Thyroid gland (tissue), 4 donors: ENCODE data around the gene MDFI. TPM values are rescaled to one million over a fixed set of nuclear protein-coding genes. Genes with fewer than 3 reads are reported as not detected.

ENCODE experiments used
- DNase-seq, 2 donors: peaks; one replicate each; pipeline ENCODE4 v3.0.0-alpha.2; 2019
- H3K27ac ChIP-seq, 3 donors: fragments of 200-600 bp; sonication (generic); 1 replicate in 2 of 3; 2 replicates in 1 of 3; pipeline ENCODE4 v1.5.1; 2016 to 2019; ENCODE audit warnings: mild to moderate bottlenecking in 1 of 3, moderate library complexity in 1 of 3
- H3K27me3 ChIP-seq: fragments of 200-600 bp; sonication (generic); one replicate; pipeline ENCODE4 v1.5.1; 2019
- H3K36me3 ChIP-seq, 2 donors: fragments of 200-600 bp; sonication (generic); one replicate each; pipeline ENCODE4 v1.5.1; 2016 to 2019
- H3K4me1 ChIP-seq, 2 donors: fragments of 200-600 bp; sonication (generic); one replicate each; pipeline ENCODE4 v1.5.1; 2017 to 2019
- H3K4me3 ChIP-seq, 3 donors: fragments of 200-600 bp; sonication (generic); replicated peaks in 1 of 3; 1 replicate in 2 of 3; 2 replicates in 1 of 3; pipeline ENCODE4 v1.5.1; 2016; ENCODE audit warnings: mild to moderate bottlenecking in 1 of 3
- H3K9me3 ChIP-seq: fragments of 200-600 bp; sonication (generic); one replicate; pipeline ENCODE4 v1.5.1; 2017
- CTCF ChIP-seq, 6 experiments: fragments of 200-600 bp in 3 of 6; fragments of 450-650 bp in 3 of 6; sonication (generic) in 3 of 6; IDR thresholded peaks; one replicate each; pipeline ENCODE4 v1.5.1; 2016 to 2019; ENCODE audit warnings: antibody characterized with exemption in 6 of 6, mild to moderate bottlenecking in 2 of 6, inconsistent platforms in 1 of 6, moderate library complexity in 1 of 6
- POLR2A ChIP-seq, 2 donors: fragments of 450-650 bp; IDR thresholded peaks; one replicate each; pipeline ENCODE4 v1.6.1; 2017; ENCODE audit warnings: antibody characterized with exemption in 2 of 2, mild to moderate bottlenecking in 2 of 2, moderate library complexity in 1 of 2
- whole genome bisulfite sequencing, 2 donors: methylation state at CpG; one replicate each; pipeline ENCODE4 v1.1.5; 2017; 5-methylcytosine and 5-hydroxymethylcytosine counted together
- intact Hi-C: fragments of 100-400 bp; cut with DNase I; formaldehyde crosslinking; loops from one replicate; pipeline ENCODE4 v1.15.1; 2023
- total RNA-seq, 4 donors: library from RNA; depleted of rRNA; stranded (reverse); fragments of >200 nt; gene quantifications; one replicate each; pipeline ENCODE4 v1.2.3, GENCODE V29; 2016

The MDFI gene
- total RNA-seq, 4 donors from 2014 or later, result 2.9 to 9.3 (median 6.5) TPM

DNA sequence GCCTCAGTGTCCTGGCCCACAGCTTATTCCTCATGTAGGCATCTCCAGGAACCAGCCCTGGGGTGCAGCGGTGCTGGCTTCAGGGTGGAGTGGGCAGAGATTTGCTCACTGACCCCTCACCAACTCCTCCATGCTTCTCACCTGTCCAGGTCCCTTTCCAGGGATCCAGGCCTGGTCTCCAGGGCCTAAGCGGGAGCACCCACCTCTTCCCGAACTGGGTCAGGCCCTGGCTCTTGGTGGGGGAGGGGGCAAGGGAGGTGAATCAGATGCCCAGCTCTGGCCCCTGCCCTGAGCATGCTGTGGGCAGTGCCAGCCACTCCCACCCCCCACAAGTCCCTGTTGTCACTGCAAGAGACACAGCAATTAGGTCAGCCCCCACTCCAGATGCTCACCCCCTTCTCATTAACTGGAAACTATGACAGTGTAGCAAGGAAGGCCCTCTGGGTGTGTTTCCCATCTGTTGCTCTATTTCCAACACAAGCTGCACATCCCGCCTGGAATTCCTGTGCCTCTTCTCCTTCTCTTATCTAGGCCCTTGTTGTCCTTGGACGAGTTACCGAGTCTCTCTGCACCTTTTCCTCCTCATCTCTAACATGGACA is 37.0 kb downstream of the MDFI start:
- H3K27me3 ChIP-seq, result no peaks in the 10 kb centered on the region
- intact Hi-C loops, result loop anchor here (5.0 kb wide), 1 partner anchor 213 kb away; no protein-coding TSS in a partner anchor
- no peak for DNase-seq
- no peaks in the 10 kb centered on the region for H3K4me1 ChIP-seq
- H3K4me3 ChIP-seq, result no peak overlapping the region
- TF ChIP-seq CTCF (IDR thresholded peaks at IDR 0.05) (no peak), POLR2A (IDR thresholded peaks at IDR 0.05) (no peak)
- H3K36me3 ChIP-seq, result no peaks in the 10 kb centered on the region
- H3K27ac ChIP-seq, result no peak overlapping the region
- WGBS, 2 donors, result 93 to 96% methylated on average over 5 to 6 of the region's 6 CpGs
- H3K9me3 ChIP-seq, result no peaks in the 10 kb centered on the region

DNA sequence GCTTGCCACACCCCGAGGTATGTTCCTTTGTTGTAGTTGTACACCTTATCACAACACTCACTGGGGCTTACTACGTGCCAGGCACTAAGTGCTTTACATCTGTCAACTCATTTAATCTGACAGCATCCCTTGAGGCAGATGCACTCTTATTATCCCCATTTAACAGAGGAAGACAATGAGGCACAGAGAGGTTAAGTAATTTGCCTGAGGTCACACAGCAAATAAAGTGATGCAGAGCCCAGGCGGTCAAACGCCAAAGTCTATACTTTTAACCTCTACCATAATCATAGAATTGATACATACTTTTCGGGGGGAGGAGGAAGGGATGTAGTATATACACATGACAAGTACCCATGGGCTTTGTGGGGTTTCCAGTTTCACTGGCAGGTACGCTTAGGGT is 37.7 kb downstream of the MDFI start:
- intact Hi-C loops, result loop anchor here (5.0 kb wide), 1 partner anchor 214 kb away; no protein-coding TSS in a partner anchor

GRCh38 chr6:41676431-41676830 is 38.2 kb downstream of the MDFI start:
- H3K9me3 ChIP-seq, result no peaks in the 10 kb centered on the region
- TF ChIP-seq CTCF (IDR thresholded peaks at IDR 0.05), result no peak
- TF ChIP-seq POLR2A (IDR thresholded peaks at IDR 0.05), result no peak
- WGBS, 2 donors, result 83 to 87% methylated on average over 5 of the region's 5 CpGs
- H3K27ac ChIP-seq, result no peak overlapping the region
- no peaks in the 10 kb centered on the region for H3K36me3 ChIP-seq
- intact Hi-C loops, result loop anchor here (5.0 kb wide), 1 partner anchor 214 kb away; no protein-coding TSS in a partner anchor
- no peak overlapping the region for H3K4me3 ChIP-seq
- no peaks in the 10 kb centered on the region for H3K4me1 ChIP-seq
- no peaks in the 10 kb centered on the region for H3K27me3 ChIP-seq
- DNase-seq, result no peak

More for the DNA sequence above, 37.7 kb downstream of the MDFI start:
- Histone ChIP-seq H3K27me3 (no peaks in the 10 kb centered on the region), H3K27ac (no peak overlapping the region), H3K4me1 (no peaks in the 10 kb centered on the region), H3K36me3 (no peaks in the 10 kb centered on the region), H3K9me3 (no peaks in the 10 kb centered on the region), H3K4me3 (no peak overlapping the region)
- DNase-seq, result no peak
- no peak for TF ChIP-seq POLR2A (IDR thresholded peaks at IDR 0.05)
- no peak for TF ChIP-seq CTCF (IDR thresholded peaks at IDR 0.05)
- 78 to 82% methylated on average over 6 of the region's 6 CpGs for WGBS, 2 donors

DNA sequence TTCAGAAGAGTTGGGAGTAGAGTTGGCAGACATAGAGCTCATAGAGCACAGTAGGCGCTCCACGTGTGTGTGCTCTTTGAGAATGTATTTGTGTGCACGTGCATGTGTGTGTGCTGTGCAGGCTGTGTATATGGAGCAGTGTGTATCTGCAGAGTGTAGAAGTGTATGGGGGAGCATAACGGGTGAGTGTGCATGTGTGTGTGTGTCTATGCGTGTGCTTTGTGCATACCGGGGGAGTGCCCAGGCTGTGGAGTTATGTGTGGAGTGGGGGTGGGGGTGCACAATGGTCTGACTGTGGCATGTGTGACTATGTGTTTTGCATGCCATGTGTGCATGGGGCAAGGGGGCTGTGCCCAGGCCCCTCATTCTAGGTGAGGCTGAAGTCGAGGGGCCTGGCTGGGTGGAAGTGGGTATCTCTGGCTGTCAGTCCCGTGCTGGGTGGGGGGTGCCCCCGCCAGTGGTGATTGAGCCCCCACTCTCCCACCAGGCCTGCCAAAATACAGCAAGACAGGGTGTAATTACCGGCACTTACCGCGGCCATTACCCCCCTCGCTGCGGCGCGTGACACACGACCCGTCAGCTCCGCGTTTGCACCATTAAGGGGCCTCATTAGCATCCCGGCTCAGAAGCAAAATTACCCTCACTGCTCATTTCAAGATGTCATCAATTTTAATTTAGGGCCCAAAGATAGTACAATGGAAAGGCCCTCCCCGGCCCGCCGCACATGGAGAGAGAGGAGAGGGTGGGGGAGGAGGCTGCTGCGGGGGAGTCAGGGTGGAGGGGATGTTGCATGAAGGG is 39.1 kb downstream of the MDFI start:
- H3K27ac ChIP-seq, result no peak overlapping the region
- no peak for TF ChIP-seq POLR2A (IDR thresholded peaks at IDR 0.05)
- no peak for TF ChIP-seq CTCF (IDR thresholded peaks at IDR 0.05)
- 76 to 79% methylated on average over 24 to 25 of the region's 25 CpGs for WGBS, 2 donors
- H3K4me1 ChIP-seq, result peaks cover 4 to 5% of the 10 kb centered on the region in 2 donors
- no peak overlapping the region for H3K4me3 ChIP-seq
- H3K9me3 ChIP-seq, result no peaks in the 10 kb centered on the region
- no peaks in the 10 kb centered on the region for H3K27me3 ChIP-seq
- intact Hi-C loops, result loop anchor here (5.0 kb wide), 1 partner anchor 215 kb away; no protein-coding TSS in a partner anchor
- no peaks in the 10 kb centered on the region for H3K36me3 ChIP-seq
- no peak for DNase-seq
